ENCODE results near the gene LRG1.

Gene LRG1

DNA sequence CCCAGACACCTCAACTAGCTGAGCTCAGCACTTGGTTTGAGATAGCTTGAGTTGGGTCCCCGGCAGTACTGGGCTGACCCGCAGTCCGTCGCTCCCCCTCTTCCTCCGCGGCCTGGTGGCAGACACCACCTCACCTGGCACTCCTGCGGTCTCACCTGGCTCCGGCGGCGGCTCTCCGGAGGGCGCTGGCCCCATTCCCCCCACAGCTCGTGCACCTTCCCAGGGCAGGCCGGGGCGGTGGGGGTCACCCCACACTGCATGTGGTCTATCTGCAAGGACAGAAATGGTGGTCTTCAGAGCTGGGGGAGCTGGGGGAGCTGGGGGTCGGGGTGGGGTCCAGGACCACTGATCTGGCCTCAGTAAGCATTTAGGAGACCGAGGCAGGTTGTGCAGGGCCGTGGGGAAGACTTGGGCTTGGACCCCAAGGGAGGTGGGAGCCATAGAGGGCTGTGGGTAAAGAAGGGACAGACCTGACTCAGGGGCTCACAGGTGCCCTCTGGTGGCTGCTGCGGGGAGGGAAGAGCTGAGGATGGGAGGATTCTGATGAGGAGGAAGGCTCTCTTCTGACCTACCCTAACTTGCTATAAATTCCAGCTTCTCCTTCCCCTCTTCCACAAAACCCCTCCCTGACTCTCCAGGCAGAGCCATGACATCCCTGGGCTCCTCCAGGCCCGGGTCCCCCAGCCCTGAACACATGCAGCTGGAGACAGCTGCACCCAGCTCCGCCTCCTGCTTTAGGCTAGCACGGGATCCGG lies 14.9 kb downstream of the LRG1 start:
- no peak for DNase-seq

DNA sequence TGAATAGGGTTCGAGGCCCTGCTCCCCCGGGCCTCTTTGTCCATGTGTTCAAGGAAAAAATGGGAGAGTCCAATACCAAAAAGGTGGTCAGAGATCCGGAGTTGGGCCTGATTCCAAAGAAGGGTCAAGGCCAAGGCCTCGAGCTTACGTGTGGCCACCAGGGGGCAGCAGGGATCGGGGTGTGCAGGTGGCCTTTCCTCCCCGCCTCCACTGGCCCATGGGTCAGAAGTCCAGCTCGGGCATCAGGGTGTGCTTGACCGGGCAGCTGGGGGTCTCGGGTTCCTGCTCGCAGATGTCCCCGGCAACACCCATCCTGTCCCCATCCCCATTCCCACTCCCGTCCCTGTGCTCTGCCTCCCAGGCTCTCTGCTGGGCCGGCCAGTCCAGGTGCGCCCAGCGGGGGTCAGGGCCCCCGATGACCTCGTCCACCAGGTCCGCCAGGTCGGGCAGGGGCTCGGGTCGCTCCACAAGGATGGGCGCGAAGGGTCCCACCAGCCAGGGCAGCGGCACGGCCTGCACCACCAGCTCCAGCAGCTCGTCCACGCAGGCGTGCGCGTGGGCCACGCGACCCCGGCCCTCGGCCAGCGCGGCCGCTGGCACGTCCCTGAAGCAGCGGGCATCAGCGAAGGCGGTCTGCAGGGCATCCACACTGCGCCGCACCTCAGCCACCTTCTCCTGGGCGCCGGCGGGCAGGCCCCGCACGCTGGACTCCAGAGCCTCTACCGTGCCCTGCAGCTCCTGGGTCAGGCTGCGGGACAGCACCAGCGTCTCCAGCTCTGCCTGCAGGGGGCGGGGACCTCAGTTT lies 16.3 kb downstream of the LRG1 start:
- DNase-seq, result no peak

DNA sequence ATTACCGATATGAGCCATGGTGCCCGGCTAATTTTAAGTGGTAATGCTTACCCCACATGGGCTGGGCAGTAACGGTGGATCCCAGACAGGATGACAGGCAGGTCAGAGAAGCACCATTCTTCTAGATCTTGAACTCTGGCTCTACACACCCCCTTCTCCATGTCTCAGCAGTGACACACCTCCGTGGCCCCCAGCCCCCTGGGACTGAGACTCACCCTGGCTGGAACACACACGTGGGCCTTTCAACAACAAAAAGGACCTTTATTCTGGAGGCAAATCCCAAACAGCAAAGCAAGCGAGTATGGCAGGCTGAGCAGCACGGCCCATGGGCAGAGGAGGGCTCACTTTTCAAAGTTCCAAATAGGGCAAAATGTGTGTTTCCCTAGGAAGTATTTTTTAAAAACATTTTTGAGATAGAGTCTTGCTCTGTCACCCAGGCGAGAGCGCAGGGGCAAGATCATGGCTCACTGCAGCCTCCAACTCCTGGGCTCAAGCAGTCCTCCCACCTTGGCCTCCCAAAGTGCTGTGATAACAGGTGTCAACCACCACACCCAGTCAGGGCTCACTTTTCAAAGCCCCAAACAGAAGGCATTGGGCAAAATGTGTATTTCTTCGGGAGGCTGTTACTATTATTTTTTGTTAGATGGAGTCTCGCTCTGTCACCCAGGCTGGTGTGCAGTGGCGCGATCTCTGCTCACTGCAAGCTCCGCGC lies 17.4 kb downstream of the LRG1 start:
- no peak for DNase-seq

GRCh38 chr19:4521888-4522242 lies 18.0 kb downstream of the LRG1 start:
- no peak for DNase-seq

- no peak for DNase-seq
These were observed 18.5 kb downstream of the LRG1 start for GRCh38 chr19:4521170-4521887.

DNA sequence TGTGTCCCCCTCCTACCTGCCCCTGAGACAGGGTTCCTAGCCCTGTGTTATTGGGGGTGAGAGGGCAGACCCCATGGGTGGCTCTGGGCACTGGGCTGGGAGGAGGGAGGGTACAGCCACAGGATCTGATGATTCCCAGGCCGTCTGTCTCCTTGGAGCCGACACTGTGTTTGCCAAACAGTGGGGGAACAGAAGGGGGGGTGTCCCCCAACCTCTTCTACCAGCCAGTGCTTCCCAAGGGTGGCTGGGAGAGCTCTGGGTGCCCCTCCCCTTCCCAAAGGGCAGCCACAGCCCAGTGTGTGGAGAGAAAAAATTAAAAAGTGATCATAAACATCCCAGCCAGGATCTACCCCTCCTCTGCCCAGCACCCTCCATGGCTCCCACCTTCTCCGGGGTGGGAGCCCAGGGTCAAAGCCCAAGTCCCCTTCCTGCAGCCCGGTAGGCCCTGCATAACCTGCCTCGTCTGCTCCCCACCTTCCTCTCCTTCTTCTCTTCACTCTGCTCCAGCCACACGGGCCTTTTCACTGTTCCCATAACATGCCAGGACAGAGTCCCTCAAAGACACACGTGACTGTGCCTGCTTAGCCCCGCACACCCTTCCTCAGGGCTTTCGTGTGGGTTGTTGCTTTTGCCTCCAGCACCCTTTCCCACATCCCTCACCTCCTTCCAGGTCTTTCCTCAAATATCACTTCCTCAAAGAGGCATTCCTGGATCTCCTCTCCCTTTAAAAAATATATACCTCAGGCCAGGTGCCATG lies 20.1 kb downstream of the LRG1 start:
- no peak for DNase-seq

GRCh38 chr19:4519172-4519496 lies 20.7 kb downstream of the LRG1 start:
- DNase-seq, result no peak

DNA sequence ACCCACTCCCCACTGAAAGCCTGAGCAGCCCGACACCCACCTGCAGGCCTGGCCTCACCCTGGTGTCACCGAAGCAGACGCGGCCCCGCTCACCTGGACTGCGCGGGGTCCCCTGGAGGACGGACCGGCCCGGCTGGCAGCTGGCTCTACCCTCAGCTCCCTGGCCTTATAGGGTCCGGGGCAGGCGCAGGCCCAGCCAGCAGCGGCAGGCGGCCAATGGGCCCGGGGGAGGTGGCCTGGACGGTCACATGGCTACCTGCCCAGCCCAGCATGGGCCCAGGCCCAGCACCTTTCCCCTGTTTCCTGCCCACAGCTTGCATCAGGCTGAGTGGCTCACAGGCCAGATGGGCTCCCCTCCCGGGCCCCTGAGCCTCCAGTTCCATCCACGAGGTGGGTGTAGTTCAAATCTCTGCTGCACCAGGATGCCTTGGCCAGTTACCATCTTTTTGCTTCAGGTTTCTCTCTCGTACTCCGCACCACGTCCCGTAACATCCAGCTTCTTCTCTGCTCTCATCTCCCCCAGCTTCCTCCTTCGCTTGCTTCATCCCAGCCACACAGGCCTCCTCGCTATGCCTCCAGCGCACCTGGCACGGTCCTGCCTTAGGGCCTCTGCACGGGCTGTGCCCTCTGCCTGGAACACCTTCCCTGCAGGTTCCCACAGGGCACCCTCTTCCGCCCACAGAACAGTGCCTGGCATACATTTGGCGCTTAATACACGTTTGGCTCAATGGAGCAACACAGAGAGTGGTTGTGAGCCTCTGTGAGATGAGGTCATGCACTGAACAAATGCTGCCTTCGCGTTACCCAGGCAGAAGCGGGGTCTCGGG lies 21.3 kb downstream of the LRG1 start, which contains the start of gene PLIN4:
TSS of gene PLIN4 (minus strand) at position 142 of the 827 bp plus-strand sequence. CDS start 214 bp downstream, outside the sequence.
- no peak for DNase-seq

GRCh38 chr19:4517451-4518057 lies 22.3 kb downstream of the LRG1 start:
- no peak for DNase-seq

DNA sequence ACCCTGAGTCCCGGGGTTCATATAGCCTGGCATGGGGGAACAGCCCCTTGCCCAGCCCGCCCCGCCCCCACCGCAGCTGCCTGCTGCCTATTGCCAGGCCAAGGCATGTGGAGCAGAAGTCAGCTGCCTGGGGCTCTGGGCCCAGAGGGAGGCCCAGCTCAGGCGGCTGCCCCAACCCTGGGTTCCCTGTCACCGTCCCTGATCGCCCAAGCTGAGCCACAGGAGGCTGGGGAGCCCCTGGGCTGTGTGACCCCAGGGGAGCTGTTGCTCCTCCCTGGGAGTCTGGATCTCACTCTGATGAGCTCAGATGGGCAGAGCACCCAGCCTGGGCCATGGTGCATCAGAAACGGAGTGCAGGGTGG lies 22.9 kb downstream of the LRG1 start:
- DNase-seq, result no peak

DNA sequence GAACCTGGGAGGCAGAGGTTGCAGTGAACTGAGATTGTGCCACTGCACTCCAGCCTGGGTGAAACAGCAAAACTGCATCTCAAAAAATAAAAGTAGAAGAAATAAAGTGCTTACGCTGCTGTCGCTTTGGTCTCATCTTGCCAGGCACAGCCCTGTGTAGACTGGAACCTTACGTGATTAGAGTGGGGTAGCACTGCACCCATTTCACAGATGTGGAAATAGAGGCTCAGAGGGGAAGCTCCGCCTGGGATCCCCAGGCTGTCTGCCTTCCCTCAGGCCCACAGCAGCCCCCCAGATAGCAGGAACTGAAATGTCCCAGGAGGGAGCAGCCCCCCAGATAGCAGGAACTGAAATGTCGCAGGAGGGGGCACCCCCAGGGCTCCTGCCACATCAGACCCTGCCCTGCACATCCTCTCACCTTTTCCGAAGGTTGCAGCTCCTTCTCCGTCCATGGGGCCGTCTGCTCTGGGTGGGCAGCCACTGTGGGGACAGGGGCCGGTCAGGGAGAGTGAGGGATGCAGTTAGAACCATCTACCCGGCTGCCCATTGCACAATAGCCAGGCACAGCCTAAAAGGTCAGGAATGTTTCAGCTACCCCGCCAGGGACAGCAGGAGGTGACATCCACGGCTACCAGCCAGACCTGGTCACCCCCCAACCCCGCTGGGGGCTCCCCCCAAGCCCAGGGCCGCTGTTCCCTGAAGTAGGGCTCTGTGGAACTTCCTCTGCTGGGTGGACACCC lies 23.5 kb downstream of the LRG1 start:
- no peak for DNase-seq

- DNase-seq, result no peak
These were observed 24.1 kb downstream of the LRG1 start for GRCh38 chr19:4515732-4516131.

- no peak for DNase-seq
These were observed 26.6 kb downstream of the LRG1 start for GRCh38 chr19:4513248-4513647.

DNA sequence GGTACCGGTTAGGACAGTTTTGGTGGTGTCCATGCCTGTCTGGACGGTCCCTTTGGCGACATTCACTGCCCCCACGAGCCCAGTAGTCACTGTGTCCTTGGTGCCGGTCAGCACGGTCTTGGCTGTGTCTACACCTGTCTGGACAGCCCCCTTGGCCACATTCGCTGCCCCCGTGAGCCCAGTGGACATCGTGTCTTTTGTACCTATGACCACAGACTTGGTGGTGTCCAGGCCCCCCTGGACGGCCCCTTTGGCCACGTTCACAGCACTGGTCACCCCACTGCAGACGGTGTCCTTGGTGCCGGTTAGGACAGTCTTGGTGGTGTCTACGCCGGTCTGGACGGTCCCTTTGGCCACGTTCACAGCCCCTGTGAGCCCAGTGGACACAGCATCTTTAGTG lies 27.8 kb downstream of the LRG1 start:
- DNase-seq, result no peak

GRCh38 chr19:4511300-4512054 lies 28.4 kb downstream of the LRG1 start:
- DNase-seq, result no peak

DNA sequence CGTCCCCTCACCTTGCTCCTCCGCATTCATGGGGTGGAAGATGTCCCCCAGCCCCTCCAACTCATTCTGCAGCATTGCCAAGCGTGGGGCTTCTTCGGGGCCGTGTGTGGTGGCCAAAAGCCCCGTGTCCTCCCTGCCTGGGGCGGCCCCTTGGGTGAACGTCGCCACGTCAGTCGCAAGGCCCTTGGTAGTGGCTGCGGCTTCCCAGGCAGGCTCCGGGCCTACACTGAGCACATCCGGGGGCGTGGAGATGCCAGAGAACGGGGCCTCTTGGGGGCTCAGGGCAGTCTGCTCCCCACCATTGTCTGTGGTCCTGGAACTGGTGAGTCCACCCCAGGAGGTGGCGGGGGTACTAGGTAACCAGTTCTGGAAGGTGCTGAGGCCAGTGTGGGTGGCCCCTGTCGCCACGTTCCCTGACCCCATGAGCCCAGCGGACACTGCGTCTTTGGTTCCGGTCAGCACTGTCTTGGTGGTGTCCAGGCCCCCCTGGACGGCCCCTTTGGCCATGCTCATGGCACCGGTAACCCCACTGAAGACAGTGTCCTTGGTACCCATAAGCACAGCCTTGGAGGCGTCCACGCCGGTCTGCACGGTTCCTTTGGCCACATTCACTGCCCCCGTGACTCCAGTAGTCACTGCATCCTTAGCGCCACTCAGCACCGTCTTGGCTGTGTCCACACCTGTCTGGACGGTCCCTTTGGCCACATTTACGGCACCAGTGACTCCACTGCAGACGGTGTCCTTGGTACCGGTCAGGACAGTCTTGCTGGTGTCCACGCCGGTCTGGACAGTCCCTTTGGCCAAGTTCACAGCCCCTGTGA lies 29.2 kb downstream of the LRG1 start:
- DNase-seq, result no peak

GRCh38 chr19:4508698-4509097 lies 31.1 kb downstream of the LRG1 start:
- no peak for DNase-seq

DNA sequence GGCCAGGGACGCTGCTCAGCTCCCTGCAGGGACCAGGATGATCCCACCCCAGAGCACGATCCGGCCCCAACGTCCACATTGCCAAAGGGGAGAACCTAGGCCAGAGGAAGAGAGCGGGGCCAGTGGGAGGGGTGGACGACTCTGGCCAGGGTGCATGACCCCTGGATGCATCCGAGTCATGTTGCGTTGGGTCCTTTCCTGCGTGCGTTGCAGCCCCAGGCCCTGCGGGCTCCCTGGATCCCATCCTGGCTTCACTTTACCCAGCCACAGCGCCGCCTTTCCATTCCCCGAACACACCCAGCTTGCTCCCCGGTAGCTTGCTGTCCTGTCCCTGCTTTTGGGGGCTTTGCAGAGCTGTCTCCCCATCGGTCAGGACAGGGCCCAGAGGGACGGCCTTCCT lies 32.0 kb downstream of the LRG1 start:
- DNase-seq, result no peak

DNA sequence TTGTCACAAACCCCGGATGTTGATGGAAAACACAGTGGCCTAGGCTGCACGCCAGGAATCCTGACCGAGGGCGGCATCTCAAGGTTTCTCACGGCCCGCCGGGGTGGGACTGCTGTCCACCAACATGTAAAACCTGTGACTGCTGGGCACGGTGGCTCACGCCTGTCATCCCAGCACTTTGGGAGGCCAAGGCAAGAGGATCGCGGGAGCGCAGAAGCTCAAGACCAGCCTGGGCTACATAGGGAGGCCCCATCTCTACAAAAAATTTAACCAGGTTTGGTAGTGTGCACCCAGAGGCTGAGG lies 32.7 kb downstream of the LRG1 start:
- no peak for DNase-seq
